ENCODE data around the gene INTU.
"Not testable (repeated sequence)": the region's sequence is repeated elsewhere in the genome, so short reads cannot be mapped to it uniquely, and the experiment has no call there.

The INTU gene

DNA sequence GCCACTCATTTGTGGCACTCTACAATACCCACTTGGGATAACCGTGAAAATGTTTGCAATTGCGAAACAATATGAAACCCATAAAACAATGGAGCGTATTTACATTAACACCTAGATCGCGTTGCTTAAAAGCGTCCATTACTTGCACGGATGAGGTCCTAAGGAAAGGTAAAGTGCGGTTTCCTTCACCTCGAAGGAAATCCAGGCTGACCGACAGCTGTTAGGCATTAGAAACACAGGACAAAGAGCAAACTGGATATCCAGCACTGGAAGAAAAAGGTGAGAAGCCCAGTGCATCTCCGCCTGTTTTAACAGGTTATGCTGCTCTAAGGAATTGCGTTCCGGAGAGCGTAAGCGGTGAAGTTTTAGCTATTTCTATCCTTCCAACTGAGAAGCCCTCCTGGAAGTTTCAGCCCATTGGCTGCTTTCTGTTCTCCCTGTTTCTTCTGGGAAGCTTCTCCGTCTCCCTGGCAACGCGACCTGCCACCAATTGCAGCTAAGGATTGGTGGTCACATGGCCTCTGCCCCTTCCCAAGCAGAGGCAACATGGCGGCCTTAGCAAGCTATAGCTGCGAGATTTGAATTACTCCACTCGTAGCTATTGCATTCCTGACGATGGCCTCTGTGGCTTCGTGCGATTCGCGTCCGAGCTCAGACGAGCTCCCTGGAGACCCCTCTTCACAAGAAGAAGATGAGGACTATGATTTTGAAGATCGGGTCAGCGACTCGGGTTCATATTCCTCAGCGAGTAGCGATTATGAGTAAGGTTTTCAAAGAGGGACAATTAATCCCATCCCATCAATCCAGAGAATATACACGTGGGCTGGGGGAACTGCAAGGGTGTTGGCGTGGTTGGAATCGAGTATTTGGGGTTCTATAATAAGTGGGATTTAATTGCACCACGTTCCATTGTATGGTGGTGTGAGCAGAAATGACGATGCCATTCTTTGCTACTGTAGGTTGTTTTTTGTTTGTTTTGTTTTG is at the start of gene INTU:
INTU (plus strand) TSS at position 538 of the 984 bp plus-strand sequence; CDS start at position 616, 78 bp downstream.
- no peak for DNase-seq

DNA sequence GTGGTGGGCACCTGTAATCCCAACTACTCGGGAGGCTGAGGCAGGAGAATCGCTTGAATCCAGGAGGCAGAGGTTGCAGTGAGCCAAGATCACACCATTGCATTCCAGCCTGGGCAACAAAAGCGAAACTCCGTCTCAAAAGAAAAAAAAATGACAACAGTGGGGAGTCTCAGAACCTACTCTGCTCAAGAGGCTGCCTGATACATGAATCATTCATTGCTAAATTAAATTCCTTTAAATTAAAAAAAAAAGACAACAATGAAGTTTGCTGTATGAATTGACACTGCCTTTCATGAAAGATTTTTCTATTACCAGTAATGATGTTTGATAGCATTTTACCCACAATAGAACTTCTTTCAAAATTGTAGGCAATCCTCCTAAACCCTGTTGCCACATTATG is 46.3 kb upstream of the INTU start:
- not testable (repeated sequence) for DNase-seq

GRCh38 chr4:127586922-127587571 is 45.7 kb upstream of the INTU start:
- no peak for DNase-seq

GRCh38 chr4:127589153-127589552 is 43.6 kb upstream of the INTU start:
- not testable (repeated sequence) for DNase-seq

DNA sequence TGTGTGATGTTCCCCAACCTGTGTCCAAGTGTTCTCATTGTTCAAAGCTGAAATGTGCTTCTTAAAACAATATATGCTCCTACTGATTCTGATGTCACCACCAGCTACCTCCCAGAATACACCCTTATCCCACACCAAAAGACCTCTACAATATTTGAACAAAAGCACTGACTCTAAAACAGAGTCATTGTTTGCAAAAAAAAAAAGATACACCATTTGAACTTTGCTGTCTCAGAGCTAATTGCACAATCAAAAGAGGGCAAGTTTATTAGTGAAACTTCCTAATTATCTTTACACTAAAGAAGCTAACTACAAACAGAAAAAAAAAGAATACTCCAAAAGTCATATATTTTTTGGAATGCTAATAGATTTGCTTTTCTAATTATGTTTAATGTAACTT is 34.1 kb upstream of the INTU start:
- DNase-seq = no peak

- no peak for DNase-seq
Measured at GRCh38 chr4:127601029-127601428, 31.7 kb upstream of the INTU start.

DNA sequence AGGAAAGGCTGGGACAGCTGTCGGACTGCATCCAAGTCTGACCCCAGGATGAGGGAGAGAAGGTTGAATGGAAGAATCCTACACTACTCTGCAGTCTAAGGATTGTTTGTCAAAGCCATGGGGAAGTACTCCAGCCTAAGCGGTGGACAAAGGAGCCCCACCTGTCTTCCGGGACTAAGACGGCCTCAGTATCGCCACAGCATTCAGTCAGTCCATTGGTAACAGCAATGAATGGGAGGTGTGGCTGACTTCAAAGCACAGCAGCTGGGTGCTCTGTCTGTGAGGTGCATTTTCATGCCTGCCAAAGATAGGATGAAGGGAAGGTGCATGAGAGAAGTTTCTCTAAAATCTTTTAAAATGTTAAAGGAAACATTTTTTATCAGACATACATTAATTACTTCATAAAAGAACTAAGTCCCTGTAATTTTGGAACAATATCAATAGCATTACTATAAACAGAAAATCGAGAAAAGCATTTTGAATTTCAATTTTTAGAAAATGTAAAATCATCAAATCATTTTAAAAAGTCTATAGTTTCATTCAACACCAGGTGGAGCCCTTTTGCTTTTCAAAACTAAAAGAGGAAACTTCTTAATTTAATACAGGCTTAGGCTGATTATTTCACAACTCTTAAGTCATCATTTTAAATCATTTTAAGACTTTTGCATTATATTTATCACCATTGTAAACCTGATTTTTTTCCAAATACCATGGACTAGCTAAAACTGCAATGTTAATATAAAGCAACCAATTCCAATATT is 27.6 kb upstream of the INTU start:
- no peak for DNase-seq

GRCh38 chr4:127606823-127607222 is 25.9 kb upstream of the INTU start:
- no peak for DNase-seq

- DNase-seq = no peak
Measured at GRCh38 chr4:127609484-127609883, 23.3 kb upstream of the INTU start.

- no peak for DNase-seq
Measured at GRCh38 chr4:127610488-127610887, 22.3 kb upstream of the INTU start.

- DNase-seq = no peak
Measured at GRCh38 chr4:127616898-127617297, 15.9 kb upstream of the INTU start.

DNA sequence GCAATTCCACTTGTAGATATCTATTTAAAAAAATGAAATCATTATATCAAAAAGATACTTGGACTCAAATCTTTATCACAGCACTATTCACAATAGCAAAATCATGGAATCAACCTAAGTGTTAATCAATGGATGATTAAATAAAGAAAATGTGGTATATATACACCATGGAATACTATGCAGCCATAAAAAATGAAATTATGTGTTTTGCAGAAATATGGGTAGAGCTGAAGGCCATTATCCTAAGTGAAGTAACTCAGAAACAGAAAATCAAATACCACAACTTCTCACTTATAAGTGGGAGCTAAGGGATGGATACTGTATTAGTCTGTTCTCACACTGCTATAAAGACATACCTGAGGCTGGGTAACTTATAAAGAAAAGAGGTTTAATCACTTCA is 14.3 kb upstream of the INTU start:
- no peak for DNase-seq

DNA sequence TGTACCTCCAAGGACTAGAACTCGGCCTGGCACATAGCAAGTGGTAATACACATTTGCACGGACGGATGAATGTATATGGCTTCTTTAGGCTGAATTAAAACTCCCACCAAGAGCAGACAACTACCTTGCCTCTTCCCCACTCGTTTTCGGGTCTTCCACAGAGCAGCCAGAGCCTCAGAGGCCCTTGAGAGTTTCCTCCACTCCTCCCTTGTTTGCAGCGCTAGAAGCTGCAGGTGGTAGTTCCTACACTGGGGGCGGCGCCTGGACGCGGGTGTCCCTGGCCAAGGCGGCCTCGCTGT is 10.2 kb upstream of the INTU start:
- no peak for DNase-seq

DNA sequence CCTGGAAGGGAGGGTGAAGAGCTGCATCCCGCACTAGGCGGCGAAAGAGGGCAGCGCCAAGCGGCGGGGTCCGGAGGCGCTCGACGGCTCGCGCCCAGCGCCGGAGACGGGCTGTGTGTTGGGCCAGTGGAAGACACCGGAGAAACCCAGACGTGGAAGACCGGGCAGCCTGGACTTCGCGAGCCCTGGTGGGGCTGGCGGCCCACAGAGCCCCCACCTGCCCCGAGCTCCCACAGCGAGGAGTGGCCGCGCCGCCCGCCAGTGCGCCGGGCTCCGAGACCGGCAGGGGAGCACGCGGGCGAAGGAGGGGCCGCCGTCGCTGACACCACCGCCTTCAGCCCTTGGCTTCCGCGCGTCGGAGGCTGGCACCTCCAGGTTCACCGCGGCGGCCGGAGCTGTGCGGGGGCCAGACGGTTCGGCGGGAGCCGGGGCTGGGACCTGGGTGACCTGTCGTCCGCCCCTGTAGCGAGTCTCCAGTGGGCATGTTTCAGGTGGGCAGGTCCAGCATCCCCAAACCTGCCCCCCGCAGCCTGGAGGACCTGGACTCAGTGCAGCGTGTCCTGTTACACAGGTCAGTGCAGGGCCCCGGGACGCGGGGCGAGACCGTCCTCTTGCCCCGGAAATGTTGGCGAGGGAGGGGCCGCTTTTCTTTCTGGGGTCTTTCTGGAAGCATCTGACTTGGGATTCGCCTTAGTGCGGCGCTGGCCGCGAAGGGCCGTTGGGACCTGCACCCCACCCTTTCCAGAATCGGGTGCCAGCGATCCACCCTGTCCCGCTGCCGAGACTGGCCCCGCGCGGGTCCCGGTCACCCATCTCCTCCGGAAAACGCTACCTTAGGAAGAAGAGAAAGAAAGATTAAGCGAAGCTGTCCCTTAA is 9.6 kb upstream of the INTU start:
- no peak for DNase-seq

DNA sequence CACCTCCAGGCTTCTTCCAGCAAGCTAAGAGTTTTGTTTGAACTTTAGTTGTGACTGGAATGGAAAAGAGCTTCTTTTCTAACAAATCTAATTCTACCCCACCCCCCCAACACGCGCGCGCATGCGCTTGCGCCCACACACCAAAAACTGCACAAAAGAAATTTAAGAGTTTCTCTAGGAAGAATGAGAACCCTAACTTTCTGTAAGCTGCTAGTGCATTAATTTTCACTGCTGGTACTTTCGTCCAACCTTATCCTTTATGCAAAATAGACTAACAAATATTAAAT is 9.0 kb upstream of the INTU start:
- DNase-seq = no peak

GRCh38 chr4:127624173-127624572 is 8.6 kb upstream of the INTU start:
- DNase-seq = no peak

DNA sequence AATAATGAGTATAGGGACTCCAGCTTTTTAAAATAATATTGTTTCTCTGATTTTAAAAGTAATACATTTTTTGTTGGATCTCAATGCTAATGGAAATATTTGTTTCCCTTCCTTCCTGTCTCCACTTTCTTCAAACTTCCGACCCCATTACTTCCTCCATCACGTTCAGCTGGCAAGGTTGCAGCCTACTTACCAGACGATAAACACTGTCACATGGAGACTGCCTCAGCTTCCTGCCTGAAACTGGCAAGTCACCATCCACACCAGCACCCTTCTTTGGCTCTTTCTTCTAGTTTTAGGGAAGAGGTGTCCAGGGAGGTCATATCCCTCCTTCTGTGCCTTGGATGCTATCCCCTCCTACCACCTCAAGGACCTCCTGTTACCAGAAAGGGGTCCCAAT is 3.4 kb upstream of the INTU start:
- DNase-seq = no peak

GRCh38 chr4:127630152-127630551 is 2.6 kb upstream of the INTU start:
- no peak for DNase-seq

DNA sequence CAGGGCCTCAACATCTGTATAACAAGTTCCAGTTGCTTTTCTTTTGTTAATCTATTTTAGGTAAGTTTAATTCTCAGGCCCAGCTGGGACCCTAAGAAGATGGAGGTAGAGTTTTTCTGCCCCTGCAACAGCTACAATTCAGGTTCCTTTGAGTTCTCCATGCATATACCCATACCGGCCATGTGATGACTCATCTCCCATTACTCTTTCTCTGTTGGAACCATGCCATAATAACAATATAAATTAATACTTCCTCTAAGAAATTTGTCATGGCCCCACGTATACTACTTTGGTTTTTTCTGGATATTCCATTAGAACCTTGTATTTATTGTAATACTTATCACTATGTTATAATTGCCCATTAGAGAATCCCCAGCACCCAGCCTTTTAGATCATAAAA is 1.3 kb upstream of the INTU start:
- no peak for DNase-seq

DNA sequence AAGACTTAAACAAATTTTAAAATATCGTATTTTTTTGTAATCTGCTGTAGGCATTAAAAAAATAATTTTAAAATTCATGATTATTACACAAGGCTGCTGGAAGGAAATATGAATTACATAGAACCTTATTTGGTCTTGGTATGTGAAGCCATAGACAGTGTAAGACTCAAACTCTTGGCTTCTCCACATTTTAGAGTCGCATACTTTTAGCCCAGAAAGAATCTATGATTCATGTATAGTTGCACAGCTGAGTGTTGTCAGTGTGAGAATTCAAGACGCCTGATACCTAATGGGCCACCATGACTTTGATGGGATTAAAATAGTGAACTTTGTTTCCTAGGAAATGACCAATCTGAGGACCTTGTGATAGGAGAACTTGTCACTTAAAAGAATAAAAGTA is 1.4 kb downstream of the INTU start:
- DNase-seq = no peak

- no peak for DNase-seq
Measured at GRCh38 chr4:127641524-127641923, 8.8 kb downstream of the INTU start.

- DNase-seq = no peak
Measured at GRCh38 chr4:127642169-127642568, 9.4 kb downstream of the INTU start.

DNA sequence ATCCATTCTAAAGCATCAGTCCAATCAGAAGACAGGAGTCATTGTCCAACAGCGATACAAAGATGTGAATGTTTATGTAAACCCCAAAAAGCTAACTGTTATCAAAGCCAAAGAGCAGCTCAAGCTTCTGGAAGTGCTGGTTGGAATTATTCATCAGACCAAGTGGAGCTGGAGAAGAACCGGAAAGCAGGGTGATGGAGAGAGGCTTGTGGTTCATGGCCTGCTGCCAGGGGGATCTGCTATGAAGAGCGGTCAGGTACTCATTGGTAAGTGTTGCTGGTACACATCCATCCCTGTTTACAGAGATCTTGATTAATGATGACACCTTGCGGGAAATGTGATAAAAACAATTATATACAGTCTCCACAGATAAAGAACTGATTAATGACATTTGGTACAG is 11.0 kb downstream of the INTU start:
- DNase-seq = no peak
